H4 (cell line): ENCODE data around the gene CRHR2. TPM values are rescaled to one million over a fixed set of nuclear protein-coding genes. Genes with fewer than 3 reads are reported as not detected.

ENCODE experiments used
- DNase-seq: peaks from one replicate; pipeline ENCODE4 v3.0.0-alpha.2; 2015; ENCODE audit warnings: low spot score
- total RNA-seq: library from RNA; depleted of rRNA; stranded (reverse); fragments of >200 nt; shearing (Covaris generic); gene quantifications from 2 replicates; pipeline ENCODE4 v1.2.3, GENCODE V29; 2014; rRNA removed

CRHR2 gene
- total RNA-seq, 1 experiment from 2014 or later: not detected

GRCh38 chr7:30625283-30625682 lies 57.0 kb downstream of the CRHR2 start:
- no peak for DNase-seq

- DNase-seq: no peak
Observed at GRCh38 chr7:30618961-30619360, 63.3 kb downstream of the CRHR2 start.

- DNase-seq: no peak
Observed at GRCh38 chr7:30618080-30618676, 64.1 kb downstream of the CRHR2 start.

- DNase-seq: no peak
Observed at GRCh38 chr7:30617359-30617758, 64.9 kb downstream of the CRHR2 start.

GRCh38 chr7:30616318-30616717 lies 65.9 kb downstream of the CRHR2 start:
- DNase-seq: no peak

GRCh38 chr7:30613366-30614325 lies 68.6 kb downstream of the CRHR2 start:
- no peak for DNase-seq

- DNase-seq: no peak
Observed at GRCh38 chr7:30612658-30613265, 69.5 kb downstream of the CRHR2 start.

- no peak for DNase-seq
Observed at GRCh38 chr7:30605832-30606231, 76.4 kb downstream of the CRHR2 start.

GRCh38 chr7:30604901-30605300 lies 77.4 kb downstream of the CRHR2 start:
- DNase-seq: no peak

Other genes starting within 250 kb of the CRHR2 start
- 8.2 and 10.2 TPM in 2 replicates for gene NOD1, start 203.7 kb downstream of the CRHR2 start, total RNA-seq
- gene GGCT, start 177.6 kb downstream of the CRHR2 start, total RNA-seq: 127 and 144 TPM in 2 replicates
- 344 and 405 TPM in 2 replicates for gene GARS1, start 87.6 kb downstream of the CRHR2 start, total RNA-seq
- gene INMT, start 69.7 kb upstream of the CRHR2 start, total RNA-seq: 0.66 and 0.68 TPM in 2 replicates
- gene MINDY4, start 89.0 kb upstream of the CRHR2 start, total RNA-seq: 6.9 and 7.5 TPM in 2 replicates
- gene AQP1, start 229.4 kb upstream of the CRHR2 start, total RNA-seq: 1.4 and 1.7 TPM in 2 replicates